Measurements from ENCODE around the gene HLA-DOA. TPM values are rescaled to one million over a fixed set of nuclear protein-coding genes. Genes with fewer than 3 reads are reported as not detected.

The HLA-DOA gene
- total RNA-seq, 1 donor from 2014 or later: 1.5 TPM

DNA sequence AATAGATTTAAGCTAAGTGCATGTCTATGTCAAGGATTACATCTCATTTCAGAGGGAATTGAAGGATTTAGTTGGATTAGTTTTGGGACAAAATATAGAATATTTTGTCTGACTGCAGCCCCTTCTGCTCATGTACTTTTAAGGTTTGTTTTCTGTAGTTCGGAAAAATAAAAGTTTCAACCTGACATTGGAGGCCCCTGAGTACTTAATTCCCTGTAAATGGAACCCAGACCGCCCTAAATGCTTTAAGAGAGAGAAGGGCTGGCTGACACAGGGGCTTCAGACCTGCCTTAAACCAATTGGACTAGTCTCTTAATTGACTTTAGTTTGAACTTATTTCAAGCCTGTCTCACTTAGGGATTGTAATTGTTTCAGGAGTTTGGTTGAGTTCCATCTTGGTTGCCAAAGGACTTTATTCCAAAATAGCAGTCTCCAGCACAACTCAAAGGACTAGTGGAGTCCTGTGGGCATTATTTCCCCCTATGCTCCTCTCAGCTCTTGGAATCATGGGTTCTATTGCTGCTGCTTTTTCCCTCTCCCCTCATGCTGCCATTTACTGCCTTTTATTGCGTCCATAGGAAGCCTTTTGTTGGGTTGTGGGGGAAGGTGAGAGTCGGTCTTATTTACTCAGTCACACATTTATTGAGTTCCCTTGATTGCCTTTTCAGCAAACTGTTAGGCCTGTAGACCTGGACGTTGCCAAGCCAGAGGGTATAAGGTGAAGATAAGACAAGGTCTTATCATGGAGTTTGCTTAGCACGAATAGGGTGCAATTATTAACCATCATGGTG is 26.5 kb downstream of the HLA-DOA start:
- no peak for DNase-seq (ENCODE audit: missing footprints)
- ATAC-seq: peak; percentile 9
- intact Hi-C loops (cut with DNase I): no loop called here

DNA sequence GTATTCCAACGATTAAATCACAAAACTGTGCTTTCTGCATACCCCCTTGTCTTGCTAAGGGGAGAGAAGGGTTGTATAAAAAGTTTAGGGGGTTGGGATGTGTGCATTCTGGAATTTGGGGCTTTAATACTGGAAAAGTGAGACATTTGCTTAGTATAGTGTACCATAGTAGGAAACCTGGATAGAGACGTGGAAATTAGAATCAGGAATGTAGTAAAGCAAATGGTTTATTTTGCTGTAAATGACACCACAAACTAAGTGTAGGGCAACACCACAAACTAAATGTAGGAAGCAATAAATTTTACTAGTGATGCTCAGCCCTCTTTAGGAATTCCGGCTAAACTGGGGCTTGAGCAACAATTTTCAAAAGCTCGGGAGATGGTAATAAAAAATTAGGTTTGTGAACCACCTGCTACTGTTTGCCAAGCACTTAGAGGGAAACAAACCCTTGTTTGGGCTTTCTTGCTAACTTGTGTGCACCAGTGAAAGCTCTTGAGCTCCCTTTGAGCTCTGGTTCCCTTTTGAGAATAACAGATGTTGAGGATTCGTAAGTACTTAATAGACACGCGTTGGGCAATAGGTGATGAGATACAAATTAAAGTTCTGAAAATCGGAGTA is 27.2 kb downstream of the HLA-DOA start:
- DNase-seq (ENCODE audit: missing footprints) (no peak), ATAC-seq (no peak)
- intact Hi-C loops (cut with DNase I): no loop called here

DNA sequence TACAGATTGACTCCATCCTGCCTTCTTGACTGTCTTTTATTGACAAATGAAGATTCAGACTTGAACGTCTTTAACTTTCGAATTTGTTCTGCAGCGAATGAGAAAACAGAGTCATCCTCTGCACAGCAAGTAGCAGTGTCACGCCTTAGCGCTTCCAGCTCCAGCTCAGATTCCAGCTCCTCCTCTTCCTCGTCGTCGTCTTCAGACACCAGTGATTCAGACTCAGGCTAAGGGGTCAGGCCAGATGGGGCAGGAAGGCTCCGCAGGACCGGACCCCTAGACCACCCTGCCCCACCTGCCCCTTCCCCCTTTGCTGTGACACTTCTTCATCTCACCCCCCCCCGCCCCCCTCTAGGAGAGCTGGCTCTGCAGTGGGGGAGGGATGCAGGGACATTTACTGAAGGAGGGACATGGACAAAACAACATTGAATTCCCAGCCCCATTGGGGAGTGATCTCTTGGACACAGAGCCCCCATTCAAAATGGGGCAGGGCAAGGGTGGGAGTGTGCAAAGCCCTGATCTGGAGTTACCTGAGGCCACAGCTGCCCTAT is 28.8 kb downstream of the HLA-DOA start:
- no peak for ATAC-seq
- intact Hi-C loops (cut with DNase I): no loop called here
- DNase-seq (ENCODE audit: missing footprints): no peak

DNA sequence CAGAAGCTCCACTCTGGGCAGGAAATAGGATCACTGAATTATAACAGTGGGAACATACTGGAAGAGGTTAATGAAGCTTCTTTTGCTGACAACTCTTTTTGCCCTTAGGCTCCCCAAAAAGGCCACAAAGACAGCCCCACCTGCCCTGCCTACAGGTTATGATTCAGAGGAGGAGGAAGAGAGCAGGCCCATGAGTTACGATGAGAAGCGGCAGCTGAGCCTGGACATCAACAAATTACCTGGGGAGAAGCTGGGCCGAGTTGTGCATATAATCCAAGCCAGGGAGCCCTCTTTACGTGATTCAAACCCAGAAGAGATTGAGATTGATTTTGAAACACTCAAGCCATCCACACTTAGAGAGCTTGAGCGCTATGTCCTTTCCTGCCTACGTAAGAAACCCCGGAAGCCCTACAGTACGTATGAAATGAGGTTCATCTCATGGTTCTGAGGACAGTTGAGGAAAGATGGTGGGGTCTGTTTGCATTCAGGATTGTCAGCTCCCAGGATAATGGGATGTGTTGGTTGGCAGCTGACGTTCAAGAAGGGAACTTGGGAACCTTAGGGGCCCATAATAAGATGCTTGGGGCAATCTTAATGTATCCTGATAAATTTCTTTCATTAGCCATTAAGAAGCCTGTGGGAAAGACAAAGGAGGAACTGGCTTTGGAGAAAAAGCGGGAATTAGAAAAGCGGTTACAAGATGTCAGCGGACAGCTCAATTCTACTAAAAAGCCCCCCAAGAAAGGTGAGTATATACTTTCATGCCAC is 29.5 kb downstream of the HLA-DOA start:
- ATAC-seq (no peak), DNase-seq (ENCODE audit: missing footprints) (no peak)
- intact Hi-C loops (cut with DNase I): loop anchor here (10.0 kb wide), 1 partner anchor 1005 kb away; the partner anchor contains the start of gene DXO

DNA sequence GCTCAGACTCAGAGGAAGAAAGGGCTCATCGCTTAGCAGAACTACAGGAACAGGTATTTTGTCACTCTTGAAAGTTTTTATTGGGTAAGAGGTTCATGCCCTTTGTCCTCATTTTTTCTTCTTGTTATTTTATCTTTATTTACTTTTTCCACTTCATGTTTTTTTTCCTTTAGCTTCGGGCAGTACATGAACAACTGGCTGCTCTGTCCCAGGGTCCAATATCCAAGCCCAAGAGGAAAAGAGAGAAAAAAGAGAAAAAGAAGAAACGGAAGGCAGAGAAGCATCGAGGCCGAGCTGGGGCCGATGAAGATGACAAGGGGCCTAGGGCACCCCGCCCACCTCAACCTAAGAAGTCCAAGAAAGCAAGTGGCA is 31.5 kb downstream of the HLA-DOA start:
- intact Hi-C loops (cut with DNase I): loop anchor here (10.0 kb wide), 1 partner anchor 1003 kb away; the partner anchor contains the start of gene DXO
- no peak for ATAC-seq

DNA sequence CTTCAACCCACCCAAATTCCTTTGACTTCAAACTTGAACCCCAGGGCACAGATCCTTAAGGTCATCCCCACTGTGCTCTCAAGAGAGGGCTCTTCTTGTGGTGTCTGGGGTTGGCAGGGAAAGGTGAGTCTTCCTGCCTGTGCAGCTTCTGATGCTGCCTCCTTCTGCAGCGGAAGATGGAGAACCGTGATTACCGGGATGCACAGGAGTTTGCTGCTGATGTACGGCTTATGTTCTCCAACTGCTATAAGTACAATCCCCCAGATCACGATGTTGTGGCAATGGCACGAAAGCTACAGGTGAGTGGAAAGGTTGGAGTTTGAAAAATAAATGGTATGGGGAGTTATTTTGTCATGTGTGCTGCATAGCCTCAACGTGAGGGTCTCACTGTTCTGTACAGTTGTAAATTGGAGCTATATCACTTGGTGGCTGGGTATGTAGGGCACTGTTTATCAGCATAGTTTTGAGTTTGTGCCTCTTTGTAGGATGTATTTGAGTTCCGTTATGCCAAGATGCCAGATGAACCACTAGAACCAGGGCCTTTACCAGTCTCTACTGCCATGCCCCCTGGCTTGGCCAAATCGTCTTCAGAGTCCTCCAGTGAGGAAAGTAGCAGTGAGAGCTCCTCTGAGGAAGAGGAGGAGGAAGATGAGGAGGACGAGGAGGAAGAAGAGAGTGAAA is 32.0 kb downstream of the HLA-DOA start:
- intact Hi-C loops (cut with DNase I): loop anchor here (10.0 kb wide), 1 partner anchor 1003 kb away; the partner anchor contains the start of gene DXO
- no peak for ATAC-seq

More for the DNA sequence above, 31.5 kb downstream of the HLA-DOA start:
- DNase-seq (ENCODE audit: missing footprints): no peak

DNA sequence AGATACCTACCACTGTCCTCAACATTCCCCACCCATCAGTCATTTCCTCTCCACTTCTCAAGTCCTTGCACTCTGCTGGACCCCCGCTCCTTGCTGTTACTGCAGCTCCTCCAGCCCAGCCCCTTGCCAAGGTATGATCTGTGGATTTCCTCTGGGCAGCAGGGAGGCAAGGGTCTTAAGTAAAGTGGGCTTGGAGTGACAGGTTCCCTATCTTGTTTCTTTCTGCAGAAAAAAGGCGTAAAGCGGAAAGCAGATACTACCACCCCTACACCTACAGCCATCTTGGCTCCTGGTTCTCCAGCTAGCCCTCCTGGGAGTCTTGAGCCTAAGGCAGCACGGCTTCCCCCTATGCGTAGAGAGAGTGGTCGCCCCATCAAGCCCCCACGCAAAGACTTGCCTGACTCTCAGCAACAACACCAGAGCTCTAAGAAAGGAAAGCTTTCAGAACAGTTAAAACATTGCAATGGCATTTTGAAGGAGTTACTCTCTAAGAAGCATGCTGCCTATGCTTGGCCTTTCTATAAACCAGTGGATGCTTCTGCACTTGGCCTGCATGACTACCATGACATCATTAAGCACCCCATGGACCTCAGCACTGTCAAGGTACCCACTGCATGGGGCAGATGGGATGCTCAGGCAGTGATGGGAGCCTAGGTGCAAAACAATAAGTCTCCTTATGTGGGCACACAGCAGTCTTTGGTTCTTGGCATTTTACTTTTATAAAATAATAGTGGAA is 32.9 kb downstream of the HLA-DOA start:
- intact Hi-C loops (cut with DNase I): loop anchor here (10.0 kb wide), 1 partner anchor 1002 kb away; the partner anchor contains the start of gene DXO
- ATAC-seq: no peak
- DNase-seq (ENCODE audit: missing footprints): no peak

More for the DNA sequence above, 32.0 kb downstream of the HLA-DOA start:
- DNase-seq (ENCODE audit: missing footprints): no peak

DNA sequence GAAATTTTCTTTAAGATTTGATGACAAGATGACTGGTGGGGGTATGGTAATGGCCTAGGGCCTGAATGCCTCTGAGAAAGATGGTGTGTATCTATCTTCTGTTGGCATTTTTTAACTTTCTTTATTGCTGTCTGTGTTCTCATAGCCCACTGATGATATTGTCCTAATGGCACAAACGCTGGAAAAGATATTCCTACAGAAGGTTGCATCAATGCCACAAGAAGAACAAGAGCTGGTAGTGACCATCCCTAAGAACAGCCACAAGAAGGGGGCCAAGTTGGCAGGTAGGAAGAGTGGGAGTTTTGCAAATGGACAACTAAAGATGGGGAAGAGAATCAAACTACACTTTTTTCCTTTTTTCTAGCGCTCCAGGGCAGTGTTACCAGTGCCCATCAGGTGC is 33.5 kb downstream of the HLA-DOA start:
- DNase-seq (ENCODE audit: missing footprints) (no peak), ATAC-seq (no peak)
- intact Hi-C loops (cut with DNase I): loop anchor here (10.0 kb wide), 1 partner anchor 1001 kb away; the partner anchor contains the start of gene DXO

DNA sequence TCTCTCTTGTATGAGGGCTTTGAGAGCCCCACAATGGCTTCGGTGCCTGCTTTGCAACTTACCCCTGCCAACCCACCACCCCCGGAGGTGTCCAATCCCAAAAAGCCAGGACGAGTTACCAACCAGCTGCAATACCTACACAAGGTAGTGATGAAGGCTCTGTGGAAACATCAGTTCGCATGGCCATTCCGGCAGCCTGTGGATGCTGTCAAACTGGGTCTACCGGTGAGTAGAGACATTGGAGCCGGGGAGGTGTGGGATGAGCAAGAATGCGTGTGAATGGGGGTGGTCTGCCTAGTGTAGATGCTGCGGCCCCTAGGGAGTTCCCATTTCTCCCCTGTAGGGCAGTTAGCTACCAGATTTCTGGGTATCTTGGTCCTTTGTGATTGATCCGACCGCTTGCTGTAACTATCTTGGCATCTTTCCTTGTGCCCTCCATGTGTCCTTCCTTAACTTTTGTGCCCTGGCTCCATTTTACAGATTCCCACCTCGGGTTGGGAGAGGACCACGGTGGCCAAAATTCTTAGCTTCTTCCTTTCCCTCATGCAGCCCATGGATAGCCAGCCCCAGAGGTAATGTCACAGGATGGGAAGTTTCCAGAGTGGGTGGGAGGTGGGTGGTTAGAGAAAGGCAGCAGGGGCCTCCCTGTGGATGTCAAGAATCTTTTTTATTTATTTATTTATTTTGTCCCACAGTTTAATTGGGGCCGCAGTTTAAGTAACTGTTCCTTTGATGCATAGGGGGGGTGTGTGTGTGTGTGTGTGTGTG is 34.7 kb downstream of the HLA-DOA start:
- intact Hi-C loops (cut with DNase I): loop anchor here (5.0 to 10.0 kb wide), 4 partner anchors 137 to 1000 kb away; partner anchors contain the start of genes DXO, HSD17B8, RXRB and SLC39A7
- ATAC-seq (no peak), DNase-seq (ENCODE audit: missing footprints) (no peak)

DNA sequence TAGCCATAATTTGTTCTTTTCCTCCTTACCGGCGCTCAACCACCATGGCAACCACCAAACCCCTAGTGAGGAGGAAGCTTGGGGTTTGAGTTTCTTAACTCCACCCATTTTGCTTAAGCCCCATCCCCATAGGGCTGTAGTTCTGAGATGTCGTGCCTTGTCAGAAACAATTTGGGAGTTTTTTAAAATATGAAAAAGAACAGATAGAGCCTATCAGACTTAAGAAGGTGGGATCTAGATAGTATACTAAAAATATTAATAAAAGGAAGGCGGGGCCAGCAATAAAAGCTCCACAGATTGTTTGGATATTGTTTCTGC is 35.4 kb downstream of the HLA-DOA start:
- ATAC-seq (no peak), DNase-seq (ENCODE audit: missing footprints) (no peak)
- intact Hi-C loops (cut with DNase I): loop anchor here (5.0 to 10.0 kb wide), 4 partner anchors 137 to 999 kb away; partner anchors contain the start of genes DXO, HSD17B8, RXRB and SLC39A7

DNA sequence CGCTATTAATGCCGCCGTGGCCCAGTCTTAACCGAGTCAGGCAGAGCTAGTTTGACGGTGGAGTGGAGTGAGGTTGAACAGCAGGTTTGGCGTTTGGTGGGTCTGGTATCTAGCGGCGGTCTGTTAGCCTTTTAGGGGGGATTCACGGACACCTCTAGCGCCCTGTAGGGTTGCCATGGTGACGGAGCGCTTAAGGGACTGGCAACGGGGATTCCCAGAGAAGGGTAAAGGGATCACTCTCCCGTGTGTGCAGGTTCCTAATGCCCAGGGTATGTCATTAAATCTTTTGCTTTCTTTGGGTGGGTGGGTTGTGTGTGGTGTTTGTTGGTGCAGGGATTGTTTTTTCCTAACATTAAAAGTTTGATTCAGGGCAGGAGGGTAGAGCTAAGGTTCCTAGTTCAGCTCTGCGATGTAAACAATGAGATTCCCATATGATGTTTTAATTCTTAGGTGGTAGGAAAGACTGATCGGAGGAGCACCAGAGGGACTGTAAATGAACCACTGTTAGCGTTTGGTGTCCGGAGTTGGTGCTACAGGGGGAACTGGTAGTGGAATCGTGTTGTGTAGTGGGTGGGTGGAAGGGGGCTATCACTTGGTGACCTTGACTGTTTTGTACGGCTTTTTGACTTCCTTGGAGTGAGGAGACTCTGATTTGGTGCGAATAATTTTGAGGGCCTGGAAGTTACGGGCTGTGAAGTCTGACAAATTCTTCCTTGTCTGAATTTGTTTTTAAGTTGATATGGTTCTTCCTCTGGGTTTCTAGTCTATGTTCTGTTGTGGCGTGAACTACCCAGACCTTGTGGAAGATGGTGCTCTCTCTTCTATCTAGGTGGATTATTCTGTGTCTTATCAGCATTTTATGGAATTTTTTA is 36.0 kb downstream of the HLA-DOA start:
- DNase-seq (ENCODE audit: missing footprints) (no peak), ATAC-seq (no peak)
- intact Hi-C loops (cut with DNase I): loop anchor here (5.0 to 10.0 kb wide), 4 partner anchors 136 to 999 kb away; partner anchors contain the start of genes DXO, HSD17B8, RXRB and SLC39A7

DNA sequence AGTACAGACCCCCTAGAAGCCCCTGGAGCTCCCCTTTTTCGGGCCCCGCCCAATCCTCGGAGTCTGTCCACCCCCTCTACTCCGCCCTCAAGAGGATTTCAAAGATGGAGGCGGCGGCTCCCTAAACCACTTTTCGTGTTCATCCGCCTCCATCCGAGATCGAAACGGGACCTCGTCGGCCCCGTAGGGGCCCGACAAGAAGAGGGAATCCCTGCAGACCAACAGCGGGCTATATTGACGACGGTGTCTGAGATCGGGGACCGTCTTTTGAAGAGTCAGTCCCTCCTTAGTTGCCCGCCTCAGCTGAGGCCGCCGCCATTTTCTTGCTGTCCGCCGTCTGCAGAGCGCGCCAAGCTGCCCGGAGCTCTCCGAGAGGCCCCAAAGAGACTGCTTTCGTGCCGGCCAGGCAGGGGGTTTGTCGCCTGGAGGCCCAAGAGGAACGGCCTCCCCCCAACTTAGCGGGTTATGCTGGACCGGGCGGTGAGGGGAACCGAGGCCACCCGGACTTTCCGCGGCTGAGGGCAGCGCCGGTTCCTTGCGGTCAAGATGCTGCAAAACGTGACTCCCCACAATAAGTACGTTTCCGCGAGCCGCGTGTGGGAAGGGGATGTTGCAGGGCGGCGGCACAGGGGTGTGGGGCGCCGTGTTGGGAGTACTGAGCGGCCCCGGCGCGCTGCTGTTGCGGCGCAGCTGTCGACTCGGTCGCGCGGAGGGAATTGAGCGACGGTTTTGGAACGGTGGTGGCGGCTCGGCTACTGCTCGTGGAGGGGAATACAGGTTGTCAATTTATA is 36.8 kb downstream of the HLA-DOA start:
- peak; percentile 81 for DNase-seq (ENCODE audit: missing footprints)
- intact Hi-C loops (cut with DNase I): loop anchor here (5.0 to 10.0 kb wide), 4 partner anchors 135 to 998 kb away; partner anchors contain the start of genes DXO, HSD17B8, RXRB and SLC39A7
- no peak for ATAC-seq

DNA sequence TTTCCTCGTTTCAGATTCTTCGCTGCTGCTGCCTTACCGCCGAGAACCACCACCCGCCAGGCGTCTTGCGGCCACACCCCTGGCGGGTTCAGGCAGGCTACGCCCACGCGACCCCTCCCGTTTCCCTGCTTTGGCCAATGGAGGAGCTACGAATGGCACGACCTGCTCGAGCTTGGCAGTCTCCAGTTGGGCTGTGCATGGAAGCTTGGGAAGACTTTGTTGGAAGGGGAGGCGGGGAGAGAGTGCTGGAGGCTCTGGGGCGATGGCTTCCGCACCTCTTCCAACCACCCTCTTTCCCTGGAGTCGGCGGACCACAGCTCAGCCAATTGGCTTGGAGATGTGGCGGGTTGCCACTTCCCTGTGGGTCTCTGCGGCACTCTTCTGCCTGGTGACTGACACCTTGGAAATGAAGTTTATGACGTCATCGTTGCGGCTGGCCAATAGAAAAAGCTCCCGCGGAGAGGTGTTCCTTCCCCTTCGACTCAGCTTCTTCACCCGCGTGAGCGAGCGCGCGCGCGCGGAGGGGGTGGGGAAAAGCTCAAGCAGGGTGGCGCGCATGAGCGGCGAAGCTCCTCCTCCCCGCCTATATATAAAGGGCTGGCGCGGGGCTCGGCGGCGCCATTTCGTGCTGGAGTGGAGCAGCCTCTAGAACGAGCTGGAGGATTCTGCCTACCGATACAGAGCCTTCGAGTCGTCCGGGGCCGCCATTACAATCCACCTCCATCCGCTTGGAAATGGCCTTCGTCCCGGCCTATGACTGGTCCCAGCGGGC is 37.6 kb downstream of the HLA-DOA start:
- DNase-seq (ENCODE audit: missing footprints): peak; percentile 99
- intact Hi-C loops (cut with DNase I): loop anchor here (5.0 to 10.0 kb wide), 4 partner anchors 134 to 997 kb away; partner anchors contain the start of genes DXO, HSD17B8, RXRB and SLC39A7
- ATAC-seq: peak; percentile 64

DNA sequence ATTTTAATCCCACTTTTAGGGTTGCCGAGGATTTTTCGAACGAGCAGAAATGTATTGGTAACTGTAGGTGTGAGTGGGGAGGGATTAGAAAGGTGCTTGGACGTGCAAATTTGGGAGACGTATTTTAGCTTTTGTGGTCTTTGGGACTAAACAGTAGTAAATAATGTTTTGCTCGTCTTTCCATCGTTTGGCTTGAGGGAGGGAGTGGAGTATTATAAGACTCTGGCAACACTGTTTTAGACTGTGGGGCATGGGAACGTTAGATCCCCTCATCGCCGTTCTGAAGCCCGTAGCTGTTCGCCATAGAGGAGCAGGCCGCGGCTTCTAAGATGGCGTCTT is 38.2 kb downstream of the HLA-DOA start:
- intact Hi-C loops (cut with DNase I): loop anchor here (5.0 to 10.0 kb wide), 4 partner anchors 134 to 996 kb away; partner anchors contain the start of genes DXO, HSD17B8, RXRB and SLC39A7
- no peak for DNase-seq (ENCODE audit: missing footprints)
- no peak for ATAC-seq
